Gastrocnemius medialis (tissue), 4 donors: ENCODE measurements around the gene OR7G2. TPM values are rescaled to one million over a fixed set of nuclear protein-coding genes. Genes with fewer than 3 reads are reported as not detected.
"Not testable (repeated sequence)": the region's sequence is repeated elsewhere in the genome, so short reads cannot be mapped to it uniquely, and the experiment has no call there.

ENCODE experiments used
- ATAC-seq, 2 donors: fragments of 150-250 bp; one replicate each; pipeline ENCODE4 v1.9.1; 2016
- DNase-seq, 2 donors: peaks; one replicate each; pipeline ENCODE4 v3.0.0-alpha.2; 2019
- H3K27ac ChIP-seq, 4 donors: fragments of 200-600 bp; sonication (generic); 1 replicate in 1 of 4; 2 replicates in 3 of 4; pipeline ENCODE4 v1.5.1; 2016 to 2018; ENCODE audit warnings: mild to moderate bottlenecking in 2 of 4, moderate library complexity in 1 of 4
- H3K27me3 ChIP-seq, 3 donors: fragments of 200-600 bp; sonication (generic) in 2 of 3; 1 replicate in 1 of 3; 2 replicates in 2 of 3; pipeline versions ENCODE4 v1.5.1 to v1.6.0; 2016 to 2019; ENCODE audit warnings: mild to moderate bottlenecking in 1 of 3, moderate library complexity in 1 of 3
- H3K36me3 ChIP-seq, 2 donors: fragments of 200-600 bp; sonication (generic) in 1 of 2; one replicate each; pipeline ENCODE4 v1.5.1; 2017 to 2018
- H3K4me1 ChIP-seq, 2 donors: fragments of 200-600 bp; sonication (generic) in 1 of 2; one replicate each; pipeline ENCODE4 v1.5.1; 2016 to 2017; ENCODE audit warnings: mild to moderate bottlenecking in 2 of 2
- H3K4me3 ChIP-seq, 4 donors: fragments of 200-600 bp; sonication (generic) in 3 of 4; 1 replicate in 1 of 4; 2 replicates in 3 of 4; pipeline ENCODE4 v1.5.1; 2016 to 2019; ENCODE audit warnings: mild to moderate bottlenecking in 2 of 4
- H3K9me3 ChIP-seq, 3 donors: fragments of 200-600 bp; sonication (generic) in 2 of 3; 1 replicate in 1 of 3; 2 replicates in 2 of 3; pipeline ENCODE4 v1.5.1; 2016 to 2019
- POLR2A ChIP-seq, 2 donors: fragments of 450-650 bp; IDR thresholded peaks; one replicate each; pipeline ENCODE4 v1.6.1; 2017; ENCODE audit warnings: antibody characterized with exemption in 2 of 2, mild to moderate bottlenecking in 2 of 2, moderate library complexity in 2 of 2
- in situ Hi-C, 4 donors: fragments of 200-750 bp; cut with MboI; loops; one replicate each; pipeline versions ENCODE4 v1.15.0 to v1.8.0; 2017; ENCODE audit warnings: low sequenced_read_pairs in 4 of 4
- intact Hi-C: fragments of 100-400 bp; cut with DNase I; formaldehyde crosslinking; loops from one replicate; pipeline ENCODE4 v1.15.1; 2023; ENCODE audit warnings: low total_unique reads
- total RNA-seq, 4 donors: library from RNA; depleted of rRNA; stranded (reverse); fragments of >200 nt; gene quantifications; one replicate each; pipeline versions ENCODE4 v1.1.0 to v1.2.3, GENCODE V29; 2016
- TF ChIP-seq, protein P1 (sequence below), 5 experiments: fragments of 450-650 bp in 3 of 5; fragments of 200-600 bp in 2 of 5; sonication (generic) in 2 of 5; IDR thresholded peaks in 4 of 5; conservative IDR thresholded peaks in 1 of 5; 1 replicate in 4 of 5; 2 replicates in 1 of 5; pipeline ENCODE4 v1.5.1; 2016 to 2019; ENCODE audit warnings: antibody characterized with exemption in 5 of 5, mild to moderate bottlenecking in 3 of 5, moderate library complexity in 3 of 5

Gene OR7G2
- total RNA-seq, 4 donors from 2014 or later: not detected

- in situ Hi-C loops (no loop called here), intact Hi-C loops (no loop called here)
- Histone ChIP-seq H3K27ac (no peak overlapping the region), H3K4me3 (no peak overlapping the region), H3K27me3 (no peaks in the 10 kb centered on the region), H3K4me1 (no peaks in the 10 kb centered on the region), H3K36me3 (no peaks in the 10 kb centered on the region), H3K9me3 (no peaks in the 10 kb centered on the region)
- TF ChIP-seq, protein P1, sequence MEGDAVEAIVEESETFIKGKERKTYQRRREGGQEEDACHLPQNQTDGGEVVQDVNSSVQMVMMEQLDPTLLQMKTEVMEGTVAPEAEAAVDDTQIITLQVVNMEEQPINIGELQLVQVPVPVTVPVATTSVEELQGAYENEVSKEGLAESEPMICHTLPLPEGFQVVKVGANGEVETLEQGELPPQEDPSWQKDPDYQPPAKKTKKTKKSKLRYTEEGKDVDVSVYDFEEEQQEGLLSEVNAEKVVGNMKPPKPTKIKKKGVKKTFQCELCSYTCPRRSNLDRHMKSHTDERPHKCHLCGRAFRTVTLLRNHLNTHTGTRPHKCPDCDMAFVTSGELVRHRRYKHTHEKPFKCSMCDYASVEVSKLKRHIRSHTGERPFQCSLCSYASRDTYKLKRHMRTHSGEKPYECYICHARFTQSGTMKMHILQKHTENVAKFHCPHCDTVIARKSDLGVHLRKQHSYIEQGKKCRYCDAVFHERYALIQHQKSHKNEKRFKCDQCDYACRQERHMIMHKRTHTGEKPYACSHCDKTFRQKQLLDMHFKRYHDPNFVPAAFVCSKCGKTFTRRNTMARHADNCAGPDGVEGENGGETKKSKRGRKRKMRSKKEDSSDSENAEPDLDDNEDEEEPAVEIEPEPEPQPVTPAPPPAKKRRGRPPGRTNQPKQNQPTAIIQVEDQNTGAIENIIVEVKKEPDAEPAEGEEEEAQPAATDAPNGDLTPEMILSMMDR (IDR thresholded peaks at IDR 0.05 in 4 of 5, conservative IDR thresholded peaks at IDR 0.05 in 1 of 5): no peak
- TF ChIP-seq POLR2A (IDR thresholded peaks at IDR 0.05): no peak
- DNase-seq (no peak), ATAC-seq (no peak)
These were observed 52.5 kb downstream of the OR7G2 start for GRCh38 chr19:9054765-9055164.

DNA sequence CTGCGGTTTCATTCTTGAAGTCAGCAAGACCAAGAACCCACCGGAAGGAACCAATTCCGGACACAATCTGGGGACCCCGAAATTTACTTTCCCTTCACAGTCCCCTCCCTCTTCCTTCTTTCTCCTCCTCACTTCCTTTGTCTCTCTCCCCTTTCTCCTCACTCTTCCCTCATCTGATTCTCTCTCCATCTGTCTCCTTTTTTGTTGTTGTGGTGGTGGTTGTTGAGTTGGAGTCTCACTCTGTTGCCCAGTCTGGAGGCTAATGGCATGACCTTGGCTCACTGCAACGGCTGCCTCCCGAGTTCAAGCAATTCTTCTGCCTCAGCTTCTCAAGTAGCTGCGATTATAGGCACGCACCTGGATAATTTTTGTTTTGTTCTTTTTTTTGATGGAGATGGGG, 53.1 kb downstream of the OR7G2 start:
- ATAC-seq (no peak), DNase-seq (no peak)
- no peak for TF ChIP-seq POLR2A (IDR thresholded peaks at IDR 0.05)
- TF ChIP-seq, protein P1 (IDR thresholded peaks at IDR 0.05 in 4 of 5, conservative IDR thresholded peaks at IDR 0.05 in 1 of 5): no peak
- intact Hi-C loops: no loop called here
- no peaks in the 10 kb centered on the region for H3K36me3 ChIP-seq
- H3K9me3 ChIP-seq: no peaks in the 10 kb centered on the region
- no peaks in the 10 kb centered on the region for H3K27me3 ChIP-seq
- H3K27ac ChIP-seq: no peak overlapping the region
- H3K4me1 ChIP-seq: no peaks in the 10 kb centered on the region
- no peak overlapping the region for H3K4me3 ChIP-seq
- in situ Hi-C loops: no loop called here

- ATAC-seq, H3K9me3 ChIP-seq, H3K27me3 ChIP-seq, H3K4me3 ChIP-seq, H3K4me1 ChIP-seq, in situ Hi-C loops, H3K36me3 ChIP-seq, H3K27ac ChIP-seq, intact Hi-C loops, DNase-seq: not testable (repeated sequence)
These were observed 53.6 kb downstream of the OR7G2 start for GRCh38 chr19:9053674-9054073.

GRCh38 chr19:9052894-9053293, 54.4 kb downstream of the OR7G2 start:
- H3K27me3 ChIP-seq: no peaks in the 10 kb centered on the region
- no peaks in the 10 kb centered on the region for H3K9me3 ChIP-seq
- ATAC-seq (no peak), DNase-seq (no peak)
- H3K27ac ChIP-seq: no peak overlapping the region
- in situ Hi-C loops: no loop called here
- TF ChIP-seq POLR2A (IDR thresholded peaks at IDR 0.05): no peak
- TF ChIP-seq, protein P1 (IDR thresholded peaks at IDR 0.05 in 4 of 5, conservative IDR thresholded peaks at IDR 0.05 in 1 of 5): no peak
- H3K36me3 ChIP-seq: no peaks in the 10 kb centered on the region
- H3K4me1 ChIP-seq: no peaks in the 10 kb centered on the region
- intact Hi-C loops: no loop called here
- H3K4me3 ChIP-seq: no peak overlapping the region

Other genes with a start within 250 kb of the OR7G2 start
- not detected for gene MUC16, start 97.1 kb downstream of the OR7G2 start, total RNA-seq
- gene OR1M1, start 20.4 kb downstream of the OR7G2 start, total RNA-seq: not detected
- not detected for gene OR7G1, start 8.3 kb upstream of the OR7G2 start, total RNA-seq
- gene OR7G3, start 19.5 kb upstream of the OR7G2 start, total RNA-seq: not detected
- gene ZNF317, start 32.9 kb upstream of the OR7G2 start, total RNA-seq: 10 to 100 TPM in 3 of 4 donors, 1 to 10 TPM in 1; 9.1 to 15.0 (median 12.2) TPM
- gene OR7D2, start 71.5 kb upstream of the OR7G2 start, total RNA-seq: under 1 TPM in 2 of 4 donors, not detected in 2; 0.13 to 0.19 TPM
- gene OR7D4, start 112.1 kb upstream of the OR7G2 start, total RNA-seq: not detected
- gene OR7E24, start 143.5 kb upstream of the OR7G2 start, total RNA-seq: not detected
- 1 to 10 TPM in 3 of 4 donors, under 1 TPM in 1; 0.87 to 4.1 (median 1.8) TPM for gene ZNF699, start 202.4 kb upstream of the OR7G2 start, total RNA-seq
- gene ZNF559, start 216.7 kb upstream of the OR7G2 start, total RNA-seq: 1 to 10 TPM; 1.4 to 3.8 (median 3.0) TPM